Kidney (tissue), 14 donors: ENCODE data around the gene YIPF1. TPM values are rescaled to one million over a fixed set of nuclear protein-coding genes. Genes with fewer than 3 reads are reported as not detected.

Experiments used
- DNase-seq, 5 donors: peaks; one replicate each; pipeline ENCODE4 v3.0.0-alpha.2; 2013 to 2020
- FAIRE-seq: peaks from 2 replicates; lab custom pipeline; 2012; peaks lifted over from hg19 to GRCh38; lab: Jason Lieb, UNC
- H3K27ac ChIP-seq, 2 donors: one replicate each; pipeline ENCODE4 v1.7.0; 2013; ENCODE audit warnings: low read depth in 2 of 2, low read length in 2 of 2, inconsistent platforms in 1 of 2
- H3K27me3 ChIP-seq: one replicate; pipeline ENCODE4 v1.7.1; 2013; ENCODE audit warnings: low read length, inconsistent platforms; ENCODE audit not compliant: control insufficient read depth, insufficient read depth
- H3K36me3 ChIP-seq, 3 donors: one replicate each; pipeline versions ENCODE4 v1.7.0 to v1.7.1; 2013; ENCODE audit warnings: low read length in 3 of 3, control low read depth in 1 of 3, inconsistent platforms in 1 of 3; ENCODE audit not compliant: insufficient read depth in 3 of 3, control insufficient read depth in 2 of 3
- H3K4me1 ChIP-seq, 3 donors: one replicate each; pipeline versions ENCODE4 v1.7.0 to v1.7.1; 2013; ENCODE audit warnings: low read length in 3 of 3, inconsistent platforms in 1 of 3, low read depth in 1 of 3; ENCODE audit not compliant: control insufficient read depth in 2 of 3, insufficient read depth in 2 of 3
- H3K4me3 ChIP-seq, 3 donors: one replicate each; pipeline versions ENCODE4 v1.7.0 to v1.8.1; 2013; ENCODE audit warnings: low read length in 3 of 3, control low read depth in 1 of 3, inconsistent platforms in 1 of 3
- H3K9ac ChIP-seq, 3 donors: one replicate each; pipeline versions ENCODE4 v1.7.0 to v1.7.1; 2013; ENCODE audit warnings: low read length in 3 of 3, control low read depth in 1 of 3, inconsistent platforms in 1 of 3
- H3K9me3 ChIP-seq, 3 donors: one replicate each; pipeline versions ENCODE4 v1.7.0 to v1.7.1; 2013; ENCODE audit warnings: low read length in 3 of 3, control low read depth in 1 of 3, inconsistent platforms in 1 of 3; ENCODE audit not compliant: control insufficient read depth in 2 of 3, insufficient read depth in 1 of 3
- CTCF ChIP-seq: IDR thresholded peaks from 3 replicates; pipeline ENCODE4 v1.5.1; 2012; ENCODE audit warnings: mild to moderate bottlenecking, moderate library complexity, borderline replicate concordance; ENCODE audit not compliant: insufficient read depth; ENCODE audit errors: extremely low read depth
- intact Hi-C: fragments of 100-400 bp; cut with DNase I; formaldehyde crosslinking; loops from one replicate; pipeline ENCODE4 v1.11.1; 2022
- polyA plus RNA-seq: library from polyadenylated mRNA; stranded (reverse); fragments of 350-450 nt; fragmentation: Illumina TruSeq; extraction: RNeasy Lipid Tissue Mini Kit (QIAGEN cat#74804); gene quantifications from one replicate; pipeline ENCODE4 v1.2.3, GENCODE V29; 2014; ENCODE audit warnings: low read depth, low replicate concordance; ENCODE audit not compliant: insufficient read depth
- total RNA-seq: library from RNA; stranded (reverse); fragmentation: NEBNext Ultra II Directional; extraction: Animal tissue kit (Norgen Biotek cat#: 25700); gene quantifications from one replicate; pipeline ENCODE4 v1.2.1, GENCODE V29; 2021
- donor health status: control.
- donor health status: control.
- donor health status: control.
- donor health status: control.
- donor health status: control.
- donor health status: DM: yes; HTN: yes; CAD: no.
- donor health status: Normal renal cell carcinoma (clear cell type).

YIPF1 gene
- total and polyA plus RNA-seq, 2 donors from 2014 or later: 33.3 to 49.4 TPM

DNA sequence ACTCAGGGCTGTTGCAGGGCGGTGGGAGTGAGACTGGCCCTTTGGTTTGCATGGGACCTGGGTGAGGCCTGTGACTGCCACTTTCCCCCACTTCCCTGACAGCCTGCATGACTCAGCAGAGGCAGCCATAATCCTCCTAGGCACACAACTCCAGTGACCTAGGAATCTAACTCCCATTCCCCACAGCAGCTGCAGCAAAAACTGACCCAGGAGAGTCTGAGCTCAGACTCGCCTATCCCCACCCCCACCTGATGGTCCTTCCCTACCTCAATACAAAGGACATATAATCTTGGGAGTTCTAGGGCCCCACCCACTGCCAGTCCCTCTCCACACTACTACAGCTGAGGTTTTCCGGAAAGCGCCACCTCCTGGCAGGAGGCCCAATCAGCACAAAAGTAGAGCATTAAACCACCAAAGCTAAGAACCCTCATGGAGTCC is 78.2 kb downstream of the YIPF1 start:
- TF ChIP-seq CTCF: no peak
- Histone ChIP-seq H3K9ac (no peak overlapping the region), H3K27ac (no peak overlapping the region), H3K4me1 (no peaks in the 10 kb centered on the region), H3K27me3 (no peaks in the 10 kb centered on the region), H3K36me3 (peaks cover 0 to under 1% (median 0%) of the 10 kb centered on the region in 3 donors), H3K4me3 (no peak overlapping the region), H3K9me3 (no peaks in the 10 kb centered on the region)
- intact Hi-C loops: no loop called here
- FAIRE-seq (no peak), DNase-seq (no peak)

- Histone ChIP-seq H3K9me3 (no peaks in the 10 kb centered on the region), H3K4me3 (no peak overlapping the region), H3K27me3 (no peaks in the 10 kb centered on the region), H3K36me3 (peaks cover 0 to 4% (median 0%) of the 10 kb centered on the region in 3 donors), H3K9ac (no peak overlapping the region), H3K27ac (no peak overlapping the region), H3K4me1 (no peaks in the 10 kb centered on the region)
- TF ChIP-seq CTCF: no peak
- FAIRE-seq (no peak), DNase-seq (no peak)
- intact Hi-C loops: no loop called here
Measured at GRCh38 chr1:53810497-53810896, 79.1 kb downstream of the YIPF1 start.

DNA sequence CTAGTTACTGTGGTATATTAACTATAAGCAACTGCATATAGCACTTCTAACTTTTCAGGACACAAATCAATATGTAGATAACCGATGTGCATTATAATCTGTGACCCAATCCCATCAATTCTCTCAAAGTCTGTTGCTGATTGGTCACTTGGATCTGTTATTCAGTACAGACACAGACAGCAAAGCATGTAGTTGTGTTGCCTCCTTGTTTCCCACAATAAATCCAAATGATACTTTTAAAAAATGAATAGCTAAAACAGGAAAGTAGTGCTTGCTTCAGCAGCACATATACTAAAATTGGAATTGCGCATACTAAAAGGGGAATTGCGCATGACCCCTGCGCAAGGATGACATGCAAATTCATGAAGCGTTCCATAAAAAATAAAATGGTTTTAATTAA is 79.6 kb downstream of the YIPF1 start:
- intact Hi-C loops: no loop called here

More for the DNA sequence above, 79.6 kb downstream of the YIPF1 start:
- no peak overlapping the region for H3K9ac ChIP-seq
- no peak for TF ChIP-seq CTCF
- peaks cover 0 to 4% (median 0%) of the 10 kb centered on the region in 3 donors for H3K36me3 ChIP-seq
- no peak for FAIRE-seq
- no peak overlapping the region for H3K4me3 ChIP-seq
- DNase-seq: no peak
- no peaks in the 10 kb centered on the region for H3K4me1 ChIP-seq
- H3K27ac ChIP-seq: no peak overlapping the region
- H3K27me3 ChIP-seq: no peaks in the 10 kb centered on the region
- no peaks in the 10 kb centered on the region for H3K9me3 ChIP-seq
